IMR-90 (cell line): ENCODE measurements around the gene ADAMTS3. TPM values are rescaled to one million over a fixed set of nuclear protein-coding genes. Genes with fewer than 3 reads are reported as not detected.

Source experiments
- ATAC-seq: fragments of 200-7000 bp; cut with Tn5 transposase; 2 replicates; pipeline ENCODE4 v1.9.1; 2020; ENCODE audit warnings: low read depth, mild to moderate bottlenecking, moderate library complexity
- BruUV-seq: library from RNA; stranded (reverse); fragments of 400-500 nt; replicated peaks from 2 replicates; lab custom pipeline; 2021; lab: Mats Ljungman, UMichigan
- CTCF ChIA-PET: fragments of 300-600 bp; formaldehyde crosslinking; extraction: SDS; loops from one replicate; lab custom pipeline; 2021; ENCODE audit warnings: antibody characterized with exemption; lab: Yijun Ruan, JAX
- POLR2A ChIA-PET: fragments of 300-600 bp; sonication (Branson Sonifier 250); formaldehyde crosslinking; loops from one replicate; lab custom pipeline; 2022; ENCODE audit warnings: antibody characterized with exemption; ENCODE audit not compliant: unreplicated experiment; lab: Charles Lee
- DNase-seq: peaks from one replicate; pipeline ENCODE4 v3.0.0; 2013
- H2AFZ ChIP-seq: replicated peaks from 2 replicates; pipeline ENCODE3; 2013; ENCODE audit warnings: low read length, mild to moderate bottlenecking; ENCODE audit not compliant: poor library complexity
- H2AK5ac ChIP-seq: 2 replicates; pipeline ENCODE4 v1.6.1; 2013; ENCODE audit warnings: low read depth, low read length, inconsistent platforms
- H2AK9ac ChIP-seq: replicated peaks from 2 replicates; pipeline ENCODE3; 2013; ENCODE audit warnings: mild to moderate bottlenecking, low read depth, low read length, moderate library complexity; ENCODE audit not compliant: poor library complexity
- H2BK120ac ChIP-seq: 2 replicates; pipeline ENCODE4 v1.6.1; 2013; ENCODE audit warnings: low read depth, low read length, inconsistent platforms
- H2BK15ac ChIP-seq: 3 replicates; pipeline ENCODE4 v1.6.1; 2013; ENCODE audit warnings: low read depth, low read length, inconsistent platforms
- H2BK20ac ChIP-seq: 2 replicates; pipeline ENCODE4 v1.6.1; 2013; ENCODE audit warnings: low read depth, mild to moderate bottlenecking, inconsistent platforms, low read length, moderate library complexity
- H2BK5ac ChIP-seq: 2 replicates; pipeline ENCODE4 v1.6.1; 2013; ENCODE audit warnings: mild to moderate bottlenecking, low read depth, low read length, inconsistent platforms; ENCODE audit not compliant: poor library complexity, severe bottlenecking
- H3K14ac ChIP-seq: replicated peaks from 2 replicates; pipeline ENCODE4 v1.6.1; 2013; ENCODE audit warnings: low read depth, low read length, inconsistent platforms
- H3K18ac ChIP-seq: 2 replicates; pipeline ENCODE4 v1.6.1; 2013; ENCODE audit warnings: low read depth, low read length, control low read depth
- H3K23ac ChIP-seq: 2 replicates; pipeline ENCODE4 v1.6.1; 2013; ENCODE audit warnings: low read depth, low read length, inconsistent platforms
- H3K27ac ChIP-seq: 2 replicates; pipeline ENCODE4 v1.5.1; 2013; ENCODE audit warnings: mild to moderate bottlenecking, control low read depth, low read length; ENCODE audit not compliant: insufficient read depth
- H3K27me3 ChIP-seq: 2 replicates; pipeline ENCODE4 v1.6.1; 2013; ENCODE audit warnings: low read length; ENCODE audit not compliant: control insufficient read depth, insufficient read depth
- H3K36me3 ChIP-seq: 2 replicates; pipeline ENCODE4 v1.6.1; 2013; ENCODE audit warnings: low read length, mixed read lengths; ENCODE audit not compliant: control insufficient read depth, insufficient read depth
- H3K4ac ChIP-seq: 2 replicates; pipeline ENCODE4 v1.6.1; 2013; ENCODE audit warnings: low read depth, low read length, inconsistent platforms
- H3K4me1 ChIP-seq: 2 replicates; pipeline ENCODE4 v1.6.1; 2013; ENCODE audit warnings: low read length, mixed read lengths; ENCODE audit not compliant: control insufficient read depth, insufficient read depth
- H3K4me2 ChIP-seq: 2 replicates; pipeline ENCODE4 v1.6.1; 2013; ENCODE audit warnings: low read depth, mild to moderate bottlenecking, control low read depth, low read length, moderate library complexity
- H3K4me3 ChIP-seq: 2 replicates; pipeline ENCODE4 v1.5.1; 2013; ENCODE audit warnings: low read depth, mild to moderate bottlenecking, control low read depth, low read length, moderate library complexity; ENCODE audit not compliant: insufficient read depth
- H3K56ac ChIP-seq: 2 replicates; pipeline ENCODE4 v1.6.1; 2013; ENCODE audit warnings: low read length, inconsistent platforms; ENCODE audit not compliant: insufficient read depth; ENCODE audit errors: extremely low read depth
- H3K79me1 ChIP-seq, 2 experiments: 2 replicates each; pipeline ENCODE4 v1.6.1; 2013; ENCODE audit warnings: low read length in 2 of 2, inconsistent platforms in 1 of 2, low read depth in 1 of 2
- H3K9ac ChIP-seq: 2 replicates; pipeline ENCODE4 v1.6.1; 2013; ENCODE audit warnings: low read depth, low read length, control low read depth
- H3K9me1 ChIP-seq: 2 replicates; pipeline ENCODE4 v1.6.1; 2013; ENCODE audit warnings: low read length, inconsistent platforms; ENCODE audit not compliant: insufficient read depth
- H3K9me3 ChIP-seq: 2 replicates; pipeline ENCODE4 v1.6.1; 2013; ENCODE audit warnings: low read length; ENCODE audit not compliant: control insufficient read depth, insufficient read depth
- H4K20me1 ChIP-seq: 2 replicates; pipeline ENCODE4 v1.6.1; 2013; ENCODE audit warnings: low read length, inconsistent platforms; ENCODE audit not compliant: insufficient read depth
- H4K5ac ChIP-seq: 2 replicates; pipeline ENCODE4 v1.6.1; 2013; ENCODE audit warnings: mild to moderate bottlenecking, low read depth, low read length, control low read depth
- H4K8ac ChIP-seq, 2 experiments: 2 replicates each; pipeline ENCODE4 v1.6.1; 2013; ENCODE audit warnings: low read depth in 2 of 2, low read length in 2 of 2, control low read depth in 1 of 2, inconsistent platforms in 1 of 2
- H4K91ac ChIP-seq: 2 replicates; pipeline ENCODE4 v1.6.1; 2013; ENCODE audit warnings: low read depth, low read length, inconsistent platforms; ENCODE audit not compliant: insufficient read depth
- BHLHE40 ChIP-seq: fragments of 150-350 bp; IDR thresholded peaks from 2 replicates; pipeline ENCODE4 v1.6.1; 2016; ENCODE audit warnings: mild to moderate bottlenecking, low read depth, low read length
- CEBPB ChIP-seq: IDR thresholded peaks from 2 replicates; pipeline ENCODE4 v1.6.1; 2012; ENCODE audit warnings: low read depth, low read length, improper control_type of control experiment
- CHD1 ChIP-seq: IDR thresholded peaks from 2 replicates; pipeline ENCODE4 v1.6.1; 2012; ENCODE audit warnings: low read depth, low read length, improper control_type of control experiment
- CTCF ChIP-seq: conservative IDR thresholded peaks from 2 replicates; pipeline ENCODE4 v1.5.1; 2012; ENCODE audit warnings: mild to moderate bottlenecking, low read depth, low read length, improper control_type of control experiment
- ELK1 ChIP-seq: fragments of 150-350 bp; IDR thresholded peaks from 2 replicates; pipeline ENCODE4 v1.6.1; 2016; ENCODE audit warnings: low read depth, mild to moderate bottlenecking, low read length, moderate library complexity, borderline replicate concordance
- FOS ChIP-seq: fragments of 150-350 bp; IDR thresholded peaks from 2 replicates; pipeline ENCODE4 v1.6.1; 2016; ENCODE audit warnings: low read depth, low read length
- MAFK ChIP-seq: IDR thresholded peaks from 2 replicates; pipeline ENCODE4 v1.6.1; 2012; ENCODE audit warnings: low read depth, low read length, improper control_type of control experiment
- MAZ ChIP-seq: IDR thresholded peaks from 2 replicates; pipeline ENCODE4 v1.6.1; 2012; ENCODE audit warnings: low read depth, mild to moderate bottlenecking, low read length, improper control_type of control experiment, moderate library complexity, borderline replicate concordance
- MXI1 ChIP-seq: IDR thresholded peaks from 2 replicates; pipeline ENCODE4 v1.6.1; 2012; ENCODE audit warnings: low read depth, mild to moderate bottlenecking, low read length, moderate library complexity, borderline replicate concordance
- NFE2L2 ChIP-seq: fragments of 150-350 bp; IDR thresholded peaks from 2 replicates; pipeline ENCODE4 v1.6.1; 2016; ENCODE audit warnings: low read depth, mild to moderate bottlenecking, low read length
- POLR2A ChIP-seq: IDR thresholded peaks from 2 replicates; pipeline ENCODE4 v1.6.1; 2012; ENCODE audit warnings: mild to moderate bottlenecking, low read depth, low read length
- RAD21 ChIP-seq: IDR thresholded peaks from 2 replicates; pipeline ENCODE4 v1.6.1; 2012; ENCODE audit warnings: low read length, improper control_type of control experiment
- RCOR1 ChIP-seq: IDR thresholded peaks from 2 replicates; pipeline ENCODE4 v1.6.1; 2012; ENCODE audit warnings: mild to moderate bottlenecking, low read length, improper control_type of control experiment; ENCODE audit not compliant: insufficient replicate concordance
- RFX5 ChIP-seq: IDR thresholded peaks from 2 replicates; pipeline ENCODE4 v1.8.0; 2012; ENCODE audit warnings: low read depth, mild to moderate bottlenecking, low read length, moderate library complexity
- SMC3 ChIP-seq: fragments of 150-350 bp; IDR thresholded peaks from 2 replicates; pipeline ENCODE4 v1.6.1; 2016; ENCODE audit warnings: low read depth, mild to moderate bottlenecking, antibody characterized with exemption, low read length, moderate library complexity
- USF2 ChIP-seq: fragments of 150-350 bp; IDR thresholded peaks from 2 replicates; pipeline ENCODE4 v1.6.1; 2017; ENCODE audit warnings: mild to moderate bottlenecking, antibody characterized with exemption, low read length, low read depth
- WGBS, 2 experiments: methylation state at CpG; one replicate each; pipeline versions ENCODE4 v1.1.5 to v1.1.7; 2013; ENCODE audit warnings: missing lambda C conversion rate in 2 of 2; ENCODE audit not compliant: insufficient read length in 1 of 2; ENCODE audit errors: extremely low coverage in 2 of 2; 5-methylcytosine and 5-hydroxymethylcytosine counted together
- dilution Hi-C: fragments of 300-500 bp; cut with HindIII; formaldehyde crosslinking; loops from one replicate; pipeline ENCODE4 v1.14.3; 2018; ENCODE audit warnings: low sequenced_read_pairs; ENCODE audit not compliant: unreplicated experiment
- in situ Hi-C: fragments of 300-500 bp; cut with MboI; formaldehyde crosslinking; loops from 3 replicates; pipeline ENCODE4 v1.14.3; 2019; ENCODE audit warnings: low sequenced_read_pairs, inconsistent platforms, mixed read lengths
- intact Hi-C: fragments of 100-400 bp; cut with micrococcal nuclease; formaldehyde crosslinking; loops from 2 replicates; pipeline ENCODE4 v1.10.0; 2022
- polyA plus RNA-seq, 3 experiments: library from polyadenylated mRNA; depleted of rRNA; stranded (reverse); fragments of >200 nt; gene quantifications; 2 replicates each; pipeline ENCODE4 v1.2.3, GENCODE V29; 2012; ENCODE audit warnings: low replicate concordance in 1 of 3
- total RNA-seq: library from RNA; depleted of rRNA; stranded (reverse); fragments of >200 nt; gene quantifications from 2 replicates; pipeline ENCODE4 v1.2.3, GENCODE V29; 2012

ADAMTS3 gene
- total and polyA plus RNA-seq, 2 of the 4 experiments (the other 2 are of a cell fraction), result 0.68 to 2.9 TPM

- POLR2A ChIA-PET, result no interaction called here
- BruUV-seq, result no TSS peak
- Histone ChIP-seq H3K23ac (no peak overlapping the region), H4K91ac (no peak overlapping the region), H3K27me3 (no peaks in the 10 kb centered on the region), H3K18ac (no peak overlapping the region), H3K27ac (no peak overlapping the region), H3K9ac (no peak overlapping the region), H3K9me1 (no peaks in the 10 kb centered on the region; the same call in 1 of the 2 replicates), H2AK5ac (no peak overlapping the region), H3K79me1 (no peaks in the 10 kb centered on the region), H2AFZ (no peak overlapping the region), H2BK20ac (no peak overlapping the region), H3K4me1 (peaks cover 2% of the 10 kb centered on the region), H3K36me3 (no peaks in the 10 kb centered on the region), H2BK120ac (no peak overlapping the region), H2BK5ac (no peak overlapping the region), H4K5ac (no peak overlapping the region), H4K8ac (no peak overlapping the region), H3K4me2 (peak overlapping the region; percentile 22; the same call in 1 of the 2 replicates), H4K20me1 (no peaks in the 10 kb centered on the region), H3K4ac (no peak overlapping the region), H3K14ac (no peak overlapping the region), H2AK9ac (no peak overlapping the region), H3K56ac (no peak overlapping the region), H3K4me3 (no peak overlapping the region), H3K9me3 (no peaks in the 10 kb centered on the region), H2BK15ac (no peak overlapping the region)
- TF ChIP-seq ELK1 (no peak), MXI1 (no peak), POLR2A (no peak), MAFK (no peak), SMC3 (no peak), BHLHE40 (no peak), NFE2L2 (no peak), CTCF (no peak), USF2 (no peak), RCOR1 (no peak), CHD1 (no peak), RFX5 (no peak), FOS (no peak), RAD21 (no peak), MAZ (no peak), CEBPB (no peak)
- in situ Hi-C loops, result no loop called here
- WGBS, 2 experiments, result no CpG with 5 or more reads among the region's 3 CpGs
- ATAC-seq (peak; percentile 94), DNase-seq (peak; percentile 49)
- dilution Hi-C loops, result no loop called here
- CTCF ChIA-PET, result no interaction called here
- intact Hi-C loops, result no loop called here
These were observed 185.6 kb downstream of the ADAMTS3 start for GRCh38 chr4:72383439-72383838.
